PFSK-1 (cell line): ENCODE data around the gene BICD1.

Source experiments
- FOXP2 ChIP-seq: optimal IDR thresholded peaks from 2 replicates; pipeline ENCODE3; 2011; ENCODE audit warnings: borderline replicate concordance, control low read depth, inconsistent platforms; ENCODE audit not compliant: insufficient read depth; ENCODE audit errors: extremely low read length, extremely low read depth
- POLR2AphosphoS5 ChIP-seq: IDR thresholded peaks from 2 replicates; pipeline ENCODE4 v1.6.1; 2012; ENCODE audit warnings: low read depth, mild to moderate bottlenecking, control low read depth, low read length, moderate library complexity
- SIN3A ChIP-seq: IDR thresholded peaks from 2 replicates; pipeline ENCODE4 v1.6.1; 2012; ENCODE audit warnings: mild to moderate bottlenecking, low read length, moderate library complexity, borderline replicate concordance; ENCODE audit not compliant: insufficient read depth
- TAF1 ChIP-seq: IDR thresholded peaks from 2 replicates; pipeline ENCODE4 v1.6.1; 2012; ENCODE audit warnings: low read length, control low read depth, borderline replicate concordance; ENCODE audit not compliant: insufficient read depth
- TF ChIP-seq, protein P1 (sequence below), 2 experiments: IDR thresholded peaks; 2 replicates each; pipeline versions ENCODE4 v1.6.1 to v1.8.0; 2011 to 2012; ENCODE audit warnings: low read depth in 2 of 2, low read length in 2 of 2, control low read depth in 1 of 2, inconsistent platforms in 1 of 2, mild to moderate bottlenecking in 1 of 2, moderate library complexity in 1 of 2; ENCODE audit not compliant: insufficient read depth in 1 of 2

- TF ChIP-seq POLR2AphosphoS5 (no peak), SIN3A (no peak), TAF1 (no peak), FOXP2 (no peak)
- TF ChIP-seq, protein P1, sequence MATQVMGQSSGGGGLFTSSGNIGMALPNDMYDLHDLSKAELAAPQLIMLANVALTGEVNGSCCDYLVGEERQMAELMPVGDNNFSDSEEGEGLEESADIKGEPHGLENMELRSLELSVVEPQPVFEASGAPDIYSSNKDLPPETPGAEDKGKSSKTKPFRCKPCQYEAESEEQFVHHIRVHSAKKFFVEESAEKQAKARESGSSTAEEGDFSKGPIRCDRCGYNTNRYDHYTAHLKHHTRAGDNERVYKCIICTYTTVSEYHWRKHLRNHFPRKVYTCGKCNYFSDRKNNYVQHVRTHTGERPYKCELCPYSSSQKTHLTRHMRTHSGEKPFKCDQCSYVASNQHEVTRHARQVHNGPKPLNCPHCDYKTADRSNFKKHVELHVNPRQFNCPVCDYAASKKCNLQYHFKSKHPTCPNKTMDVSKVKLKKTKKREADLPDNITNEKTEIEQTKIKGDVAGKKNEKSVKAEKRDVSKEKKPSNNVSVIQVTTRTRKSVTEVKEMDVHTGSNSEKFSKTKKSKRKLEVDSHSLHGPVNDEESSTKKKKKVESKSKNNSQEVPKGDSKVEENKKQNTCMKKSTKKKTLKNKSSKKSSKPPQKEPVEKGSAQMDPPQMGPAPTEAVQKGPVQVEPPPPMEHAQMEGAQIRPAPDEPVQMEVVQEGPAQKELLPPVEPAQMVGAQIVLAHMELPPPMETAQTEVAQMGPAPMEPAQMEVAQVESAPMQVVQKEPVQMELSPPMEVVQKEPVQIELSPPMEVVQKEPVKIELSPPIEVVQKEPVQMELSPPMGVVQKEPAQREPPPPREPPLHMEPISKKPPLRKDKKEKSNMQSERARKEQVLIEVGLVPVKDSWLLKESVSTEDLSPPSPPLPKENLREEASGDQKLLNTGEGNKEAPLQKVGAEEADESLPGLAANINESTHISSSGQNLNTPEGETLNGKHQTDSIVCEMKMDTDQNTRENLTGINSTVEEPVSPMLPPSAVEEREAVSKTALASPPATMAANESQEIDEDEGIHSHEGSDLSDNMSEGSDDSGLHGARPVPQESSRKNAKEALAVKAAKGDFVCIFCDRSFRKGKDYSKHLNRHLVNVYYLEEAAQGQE (IDR thresholded peaks at IDR 0.05; ENCODE audit: insufficient read depth in 1 of 2, low read depth in 2 of 2, low read length in 2 of 2), result no peak
Measured at GRCh38 chr12:32357601-32358249, 251.1 kb downstream of the BICD1 start.
